ENCODE results near the gene PFDN4. TPM values are rescaled to one million over a fixed set of nuclear protein-coding genes. Genes with fewer than 3 reads are reported as not detected.

Gene PFDN4
- total and polyA plus RNA-seq, 2 of the 13 experiments (the other 11 are each of a cell fraction or from before 2014, with no cell fraction given) = 59.8 to 227 TPM

DNA sequence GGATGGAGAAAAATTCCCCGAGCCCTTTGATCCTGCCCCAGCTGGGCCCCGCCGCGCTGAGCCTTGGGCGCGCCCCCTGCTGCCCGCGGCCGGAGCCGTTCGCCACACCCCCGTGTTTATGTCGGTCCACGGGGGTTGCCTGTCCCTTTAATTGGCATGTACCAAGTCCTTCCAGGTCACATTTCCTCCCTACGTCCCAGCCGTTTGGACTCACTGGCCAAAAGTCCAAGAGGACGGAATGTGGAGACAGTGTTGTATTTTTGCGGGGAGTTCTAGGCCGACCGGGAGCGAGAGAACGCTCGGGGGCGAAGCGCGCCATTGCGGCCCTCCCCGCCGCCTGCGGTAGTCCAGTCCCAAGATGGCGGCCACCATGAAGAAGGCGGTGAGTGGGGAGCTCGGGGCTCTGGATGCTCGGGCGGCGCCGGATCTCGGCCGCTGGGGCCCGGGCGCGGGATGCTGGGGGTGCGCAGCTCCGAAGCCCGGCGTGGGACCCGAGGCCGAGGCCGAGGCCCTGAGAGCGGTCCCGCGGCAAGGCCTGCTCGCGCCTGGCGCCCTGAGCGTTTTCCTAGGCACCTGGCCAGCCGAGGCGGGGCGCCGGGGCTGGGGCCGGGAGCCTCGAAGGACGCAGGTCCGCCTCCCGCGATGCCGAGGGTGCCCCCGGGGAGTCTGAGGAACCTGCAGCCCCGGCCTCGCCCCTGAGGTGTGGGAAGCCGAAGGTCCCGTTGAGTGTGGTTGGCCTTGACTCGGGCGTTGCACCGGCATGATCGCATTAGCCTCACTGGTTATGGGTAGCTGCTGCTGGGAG, at the start of gene PFDN4 (continued):
- TF ChIP-seq ZEB1 (IDR thresholded peaks at IDR 0.05; ENCODE audit: insufficient replicate concordance, low read depth) (peak; percentile 26), CC2D1A (CRISPR knock-in tag; IDR thresholded peaks at IDR 0.05) (peak; percentile 97; the same call in 1 of the 2 replicates), ZNF83 (CRISPR knock-in tag; IDR thresholded peaks at IDR 0.05; ENCODE audit: borderline replicate concordance) (peak; percentile 72; the same call in 1 of the 2 replicates), ZNF790 (CRISPR knock-in tag; IDR thresholded peaks at IDR 0.05; ENCODE audit: borderline replicate concordance) (peak; percentile 96; the same call in 1 of the 2 replicates), PHF21A (CRISPR knock-in tag; IDR thresholded peaks at IDR 0.05) (peak; percentile 65)
- TF ChIP-seq, protein P1, sequence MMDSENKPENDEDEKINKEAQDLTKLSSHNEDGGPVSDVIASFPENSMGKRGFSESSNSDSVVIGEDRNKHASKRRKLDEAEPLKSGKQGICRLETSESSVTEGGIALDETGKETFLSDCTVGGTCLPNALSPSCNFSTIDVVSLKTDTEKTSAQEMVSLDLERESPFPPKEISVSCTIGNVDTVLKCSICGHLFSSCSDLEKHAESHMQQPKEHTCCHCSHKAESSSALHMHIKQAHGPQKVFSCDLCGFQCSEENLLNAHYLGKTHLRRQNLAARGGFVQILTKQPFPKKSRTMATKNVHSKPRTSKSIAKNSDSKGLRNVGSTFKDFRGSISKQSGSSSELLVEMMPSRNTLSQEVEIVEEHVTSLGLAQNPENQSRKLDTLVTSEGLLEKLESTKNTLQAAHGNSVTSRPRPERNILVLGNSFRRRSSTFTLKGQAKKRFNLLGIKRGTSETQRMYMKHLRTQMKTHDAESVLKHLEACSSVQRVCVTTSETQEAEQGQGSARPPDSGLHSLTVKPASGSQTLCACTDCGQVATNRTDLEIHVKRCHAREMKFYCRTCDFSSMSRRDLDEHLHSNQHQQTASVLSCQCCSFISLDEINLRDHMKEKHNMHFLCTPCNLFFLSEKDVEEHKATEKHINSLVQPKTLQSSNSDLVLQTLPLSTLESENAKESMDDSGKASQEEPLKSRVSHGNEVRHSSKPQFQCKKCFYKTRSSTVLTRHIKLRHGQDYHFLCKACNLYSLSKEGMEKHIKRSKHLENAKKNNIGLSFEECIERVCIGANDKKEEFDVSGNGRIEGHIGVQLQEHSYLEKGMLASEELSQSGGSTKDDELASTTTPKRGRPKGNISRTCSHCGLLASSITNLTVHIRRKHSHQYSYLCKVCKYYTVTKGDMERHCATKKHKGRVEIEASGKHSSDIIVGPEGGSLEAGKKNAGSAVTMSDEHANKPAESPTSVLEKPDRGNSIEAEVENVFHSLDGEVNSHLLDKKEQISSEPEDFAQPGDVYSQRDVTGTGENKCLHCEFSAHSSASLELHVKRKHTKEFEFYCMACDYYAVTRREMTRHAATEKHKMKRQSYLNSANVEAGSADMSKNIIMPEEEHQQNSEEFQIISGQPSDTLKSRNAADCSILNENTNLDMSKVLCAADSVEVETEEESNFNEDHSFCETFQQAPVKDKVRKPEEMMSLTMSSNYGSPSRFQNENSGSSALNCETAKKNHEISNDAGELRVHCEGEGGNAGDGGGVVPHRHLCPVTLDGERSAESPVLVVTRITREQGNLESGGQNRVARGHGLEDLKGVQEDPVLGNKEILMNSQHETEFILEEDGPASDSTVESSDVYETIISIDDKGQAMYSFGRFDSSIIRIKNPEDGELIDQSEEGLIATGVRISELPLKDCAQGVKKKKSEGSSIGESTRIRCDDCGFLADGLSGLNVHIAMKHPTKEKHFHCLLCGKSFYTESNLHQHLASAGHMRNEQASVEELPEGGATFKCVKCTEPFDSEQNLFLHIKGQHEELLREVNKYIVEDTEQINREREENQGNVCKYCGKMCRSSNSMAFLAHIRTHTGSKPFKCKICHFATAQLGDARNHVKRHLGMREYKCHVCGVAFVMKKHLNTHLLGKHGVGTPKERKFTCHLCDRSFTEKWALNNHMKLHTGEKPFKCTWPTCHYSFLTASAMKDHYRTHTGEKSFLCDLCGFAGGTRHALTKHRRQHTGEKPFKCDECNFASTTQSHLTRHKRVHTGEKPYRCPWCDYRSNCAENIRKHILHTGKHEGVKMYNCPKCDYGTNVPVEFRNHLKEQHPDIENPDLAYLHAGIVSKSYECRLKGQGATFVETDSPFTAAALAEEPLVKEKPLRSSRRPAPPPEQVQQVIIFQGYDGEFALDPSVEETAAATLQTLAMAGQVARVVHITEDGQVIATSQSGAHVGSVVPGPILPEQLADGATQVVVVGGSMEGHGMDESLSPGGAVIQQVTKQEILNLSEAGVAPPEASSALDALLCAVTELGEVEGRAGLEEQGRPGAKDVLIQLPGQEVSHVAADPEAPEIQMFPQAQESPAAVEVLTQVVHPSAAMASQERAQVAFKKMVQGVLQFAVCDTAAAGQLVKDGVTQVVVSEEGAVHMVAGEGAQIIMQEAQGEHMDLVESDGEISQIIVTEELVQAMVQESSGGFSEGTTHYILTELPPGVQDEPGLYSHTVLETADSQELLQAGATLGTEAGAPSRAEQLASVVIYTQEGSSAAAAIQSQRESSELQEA (CRISPR knock-in tag; IDR thresholded peaks at IDR 0.05; ENCODE audit: not compliant biosample characterization) = peak; percentile 92
- TF ChIP-seq, protein P2, sequence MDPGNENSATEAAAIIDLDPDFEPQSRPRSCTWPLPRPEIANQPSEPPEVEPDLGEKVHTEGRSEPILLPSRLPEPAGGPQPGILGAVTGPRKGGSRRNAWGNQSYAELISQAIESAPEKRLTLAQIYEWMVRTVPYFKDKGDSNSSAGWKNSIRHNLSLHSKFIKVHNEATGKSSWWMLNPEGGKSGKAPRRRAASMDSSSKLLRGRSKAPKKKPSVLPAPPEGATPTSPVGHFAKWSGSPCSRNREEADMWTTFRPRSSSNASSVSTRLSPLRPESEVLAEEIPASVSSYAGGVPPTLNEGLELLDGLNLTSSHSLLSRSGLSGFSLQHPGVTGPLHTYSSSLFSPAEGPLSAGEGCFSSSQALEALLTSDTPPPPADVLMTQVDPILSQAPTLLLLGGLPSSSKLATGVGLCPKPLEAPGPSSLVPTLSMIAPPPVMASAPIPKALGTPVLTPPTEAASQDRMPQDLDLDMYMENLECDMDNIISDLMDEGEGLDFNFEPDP (CRISPR knock-in tag; conservative IDR thresholded peaks at IDR 0.05) = peak; percentile 95; the same call in 1 of the 2 replicates
- TF ChIP-seq, protein P3, sequence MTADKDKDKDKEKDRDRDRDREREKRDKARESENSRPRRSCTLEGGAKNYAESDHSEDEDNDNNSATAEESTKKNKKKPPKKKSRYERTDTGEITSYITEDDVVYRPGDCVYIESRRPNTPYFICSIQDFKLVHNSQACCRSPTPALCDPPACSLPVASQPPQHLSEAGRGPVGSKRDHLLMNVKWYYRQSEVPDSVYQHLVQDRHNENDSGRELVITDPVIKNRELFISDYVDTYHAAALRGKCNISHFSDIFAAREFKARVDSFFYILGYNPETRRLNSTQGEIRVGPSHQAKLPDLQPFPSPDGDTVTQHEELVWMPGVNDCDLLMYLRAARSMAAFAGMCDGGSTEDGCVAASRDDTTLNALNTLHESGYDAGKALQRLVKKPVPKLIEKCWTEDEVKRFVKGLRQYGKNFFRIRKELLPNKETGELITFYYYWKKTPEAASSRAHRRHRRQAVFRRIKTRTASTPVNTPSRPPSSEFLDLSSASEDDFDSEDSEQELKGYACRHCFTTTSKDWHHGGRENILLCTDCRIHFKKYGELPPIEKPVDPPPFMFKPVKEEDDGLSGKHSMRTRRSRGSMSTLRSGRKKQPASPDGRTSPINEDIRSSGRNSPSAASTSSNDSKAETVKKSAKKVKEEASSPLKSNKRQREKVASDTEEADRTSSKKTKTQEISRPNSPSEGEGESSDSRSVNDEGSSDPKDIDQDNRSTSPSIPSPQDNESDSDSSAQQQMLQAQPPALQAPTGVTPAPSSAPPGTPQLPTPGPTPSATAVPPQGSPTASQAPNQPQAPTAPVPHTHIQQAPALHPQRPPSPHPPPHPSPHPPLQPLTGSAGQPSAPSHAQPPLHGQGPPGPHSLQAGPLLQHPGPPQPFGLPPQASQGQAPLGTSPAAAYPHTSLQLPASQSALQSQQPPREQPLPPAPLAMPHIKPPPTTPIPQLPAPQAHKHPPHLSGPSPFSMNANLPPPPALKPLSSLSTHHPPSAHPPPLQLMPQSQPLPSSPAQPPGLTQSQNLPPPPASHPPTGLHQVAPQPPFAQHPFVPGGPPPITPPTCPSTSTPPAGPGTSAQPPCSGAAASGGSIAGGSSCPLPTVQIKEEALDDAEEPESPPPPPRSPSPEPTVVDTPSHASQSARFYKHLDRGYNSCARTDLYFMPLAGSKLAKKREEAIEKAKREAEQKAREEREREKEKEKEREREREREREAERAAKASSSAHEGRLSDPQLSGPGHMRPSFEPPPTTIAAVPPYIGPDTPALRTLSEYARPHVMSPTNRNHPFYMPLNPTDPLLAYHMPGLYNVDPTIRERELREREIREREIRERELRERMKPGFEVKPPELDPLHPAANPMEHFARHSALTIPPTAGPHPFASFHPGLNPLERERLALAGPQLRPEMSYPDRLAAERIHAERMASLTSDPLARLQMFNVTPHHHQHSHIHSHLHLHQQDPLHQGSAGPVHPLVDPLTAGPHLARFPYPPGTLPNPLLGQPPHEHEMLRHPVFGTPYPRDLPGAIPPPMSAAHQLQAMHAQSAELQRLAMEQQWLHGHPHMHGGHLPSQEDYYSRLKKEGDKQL (CRISPR knock-in tag; IDR thresholded peaks at IDR 0.05; ENCODE audit: low read depth) = peak; percentile 77; the same call in 1 of the 2 replicates
- TF ChIP-seq, protein P4, sequence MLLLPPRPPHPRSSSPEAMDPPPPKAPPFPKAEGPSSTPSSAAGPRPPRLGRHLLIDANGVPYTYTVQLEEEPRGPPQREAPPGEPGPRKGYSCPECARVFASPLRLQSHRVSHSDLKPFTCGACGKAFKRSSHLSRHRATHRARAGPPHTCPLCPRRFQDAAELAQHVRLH (CRISPR knock-in tag; IDR thresholded peaks at IDR 0.05; ENCODE audit: borderline replicate concordance, low read depth) = peak; percentile 97
